Measurements from ENCODE around the gene HSBP1L1. TPM values are rescaled to one million over a fixed set of nuclear protein-coding genes. Genes with fewer than 3 reads are reported as not detected.
"Not testable (repeated sequence)": the region's sequence is repeated elsewhere in the genome, so short reads cannot be mapped to it uniquely, and the experiment has no call there.

HSBP1L1 gene
- total and polyA plus RNA-seq, 2 experiments from 2014 or later = 1.8 to 3.7 TPM

- TF ChIP-seq CTCF (conservative IDR thresholded peaks at IDR 0.05; ENCODE audit: low read depth in 2 of 2) (no peak), ZNF331 (CRISPR knock-in tag; IDR thresholded peaks at IDR 0.05; ENCODE audit: low read depth) (no peak), NANOG (IDR thresholded peaks at IDR 0.05; ENCODE audit: borderline replicate concordance) (no peak), EZH2phosphoT487 (IDR thresholded peaks at IDR 0.05; ENCODE audit: unreplicated experiment) (no peak), STAT1 (IDR thresholded peaks at IDR 0.05; ENCODE audit: unreplicated experiment) (no peak)
Measured at GRCh38 chr18:80009661-80010550, 45.5 kb downstream of the HSBP1L1 start (continued).

GRCh38 chr18:80010551-80010906, 46.1 kb downstream of the HSBP1L1 start:
- H3F3A ChIP-seq (replicated peaks; ENCODE audit: low read depth) = no peaks in the 10 kb centered on the region
- peaks cover 1% of the 10 kb centered on the region for H3K27me3 Mint-ChIP-seq (ENCODE audit: insufficient read depth, low read depth, poor library complexity)
- H3K27ac ChIP-seq (ENCODE audit: low read depth) = no peak overlapping the region
- no peaks in the 10 kb centered on the region for H3K27me3 ChIP-seq (ENCODE audit: insufficient read depth)
- H3K79me2 ChIP-seq (replicated peaks; ENCODE audit: insufficient read depth) = no peaks in the 10 kb centered on the region
- no peak overlapping the region for H3K4me2 ChIP-seq
- no peak for DNase-seq (ENCODE audit: low spot score)
- H3K4me1 Mint-ChIP-seq = peaks cover 8% of the 10 kb centered on the region; the same call in 2 of the 3 replicates
- no peak for TF ChIP-seq JUNB (IDR thresholded peaks at IDR 0.05; ENCODE audit: unreplicated experiment)
- no peak overlapping the region for H3K27ac Mint-ChIP-seq
- H3K36me3 Mint-ChIP-seq (ENCODE audit: low read depth) = peaks cover 42% of the 10 kb centered on the region
- H3K4me3 Mint-ChIP-seq = no peak overlapping the region
- H3K9me2 ChIP-seq (ENCODE audit: insufficient read depth) = 0 out of 2 replicates have a peak, but pooled peaks cover 4% of the 10 kb centered on the region
- no peaks in the 10 kb centered on the region for H4K20me1 ChIP-seq (replicated peaks; ENCODE audit: insufficient read depth)
- H2AFZ ChIP-seq = no peak overlapping the region
- ATAC-seq = no peak
- peaks cover 74% of the 10 kb centered on the region for H3K9me3 Mint-ChIP-seq
- no peaks in the 10 kb centered on the region for H3K36me3 ChIP-seq (ENCODE audit: insufficient read depth)
- H3K4me1 ChIP-seq (ENCODE audit: insufficient read depth) = peaks cover 5% of the 10 kb centered on the region
- no peak overlapping the region for H3K4me3 ChIP-seq

- H3K4me3 Mint-ChIP-seq; H3K27me3 Mint-ChIP-seq (ENCODE audit: insufficient read depth, low read depth, poor library complexity); H3K4me3 ChIP-seq; H3K27me3 ChIP-seq (ENCODE audit: insufficient read depth); DNase-seq (ENCODE audit: low spot score); H3K79me2 ChIP-seq (replicated peaks; ENCODE audit: insufficient read depth); ATAC-seq; H3K27ac Mint-ChIP-seq; H4K20me1 ChIP-seq (replicated peaks; ENCODE audit: insufficient read depth); H3F3A ChIP-seq (replicated peaks; ENCODE audit: low read depth); H3K9me2 ChIP-seq (ENCODE audit: insufficient read depth); H2AFZ ChIP-seq; H3K27ac ChIP-seq (ENCODE audit: low read depth); H3K36me3 ChIP-seq (ENCODE audit: insufficient read depth); H3K4me2 ChIP-seq; H3K4me1 Mint-ChIP-seq; H3K4me1 ChIP-seq (ENCODE audit: insufficient read depth): not testable (repeated sequence)
- Mint-ChIP-seq H3K36me3 (ENCODE audit: low read depth) (peaks cover 38% of the 10 kb centered on the region), H3K9me3 (peaks cover 70% of the 10 kb centered on the region)
Measured at GRCh38 chr18:80011496-80012137, 47.2 kb downstream of the HSBP1L1 start.

Measured in GM23338 (cell line).